ENCODE measurements around the gene MTA1. TPM values are rescaled to one million over a fixed set of nuclear protein-coding genes. Genes with fewer than 3 reads are reported as not detected.

The MTA1 gene
- total and polyA plus RNA-seq, 2 of the 8 experiments (the other 6 are each of a cell fraction or from before 2014, with no cell fraction given): 73.9 to 221 TPM

- WGBS, 2 experiments (ENCODE audit: extremely low coverage in 1 of 2, insufficient coverage in 1 of 2, insufficient read length in 1 of 2, insufficient replicate concordance in 2 of 2, low coverage in 1 of 2, low lambda C conversion rate in 2 of 2, missing lambda C conversion rate in 1 of 2): 90% methylated on average over 11 of the region's 29 CpGs; no CpG with 5 or more reads in 1 of the 2 experiments
- Histone ChIP-seq H3K27me3 (replicated peaks in 1 of 4; ENCODE audit: control insufficient read depth in 3 of 4, extremely low read depth in 1 of 4, insufficient read depth in 3 of 4, low read length in 3 of 4) (no peaks in the 10 kb centered on the region; a peak in 1 of 7 replicates), H2BK15ac (ENCODE audit: low read length) (no peak overlapping the region), H3K23ac (ENCODE audit: insufficient read length) (no peak overlapping the region), H3K36me3 (ENCODE audit: control insufficient read depth in 2 of 4, insufficient read depth in 4 of 4, low read length in 3 of 4) (no peaks in the 10 kb centered on the region), H3K27ac (ENCODE audit: low read depth, low read length) (no peak overlapping the region), H4K5ac (ENCODE audit: insufficient read length, low read depth, low read length) (no peak overlapping the region), H4K8ac (ENCODE audit: extremely low read depth, insufficient read depth, low read length) (no peak overlapping the region), H2BK5ac (ENCODE audit: low read depth, low read length) (no peak overlapping the region), H3K14ac (ENCODE audit: insufficient read length) (no peak overlapping the region), H3K79me2 (ENCODE audit: control insufficient read depth in 1 of 2, insufficient read depth in 2 of 2, low read length in 2 of 2) (no peaks in the 10 kb centered on the region), H4K20me1 (replicated peaks in 1 of 2; ENCODE audit: control insufficient read depth in 1 of 2, insufficient read depth in 2 of 2, low read length in 2 of 2) (no peaks in the 10 kb centered on the region), H3K4ac (replicated peaks; ENCODE audit: insufficient read length, low read depth, low read length) (no peak overlapping the region), H3K4me3 (ENCODE audit: extremely low read depth in 1 of 4, insufficient read depth in 2 of 4, low read depth in 3 of 4, low read length in 4 of 4) (no peak overlapping the region), H2BK20ac (ENCODE audit: low read length) (no peak overlapping the region), H4K91ac (replicated peaks; ENCODE audit: insufficient read length, low read length) (no peak overlapping the region), H3K4me1 (replicated peaks in 1 of 4; ENCODE audit: control insufficient read depth in 3 of 4, insufficient read depth in 4 of 4, low read length in 3 of 4) (no peaks in the 10 kb centered on the region; a peak in 1 of 7 replicates), H3K4me2 (ENCODE audit: insufficient read depth in 1 of 2, low read depth in 2 of 2, low read length in 2 of 2) (no peak overlapping the region), H2BK120ac (replicated peaks; ENCODE audit: low read depth, low read length) (no peak overlapping the region), H3K79me1 (ENCODE audit: low read depth, low read length) (no peaks in the 10 kb centered on the region), H3K18ac (ENCODE audit: extremely low read depth, low read length) (no peak overlapping the region), H3K56ac (replicated peaks; ENCODE audit: insufficient read length, low read depth, low read length) (no peak overlapping the region), H2AK5ac (ENCODE audit: low read depth, low read length) (no peak overlapping the region), H3K23me2 (ENCODE audit: low read depth, low read length) (no peaks in the 10 kb centered on the region), H3K9me3 (ENCODE audit: insufficient read depth in 2 of 2, low read depth in 1 of 2, low read length in 1 of 2) (no peaks in the 10 kb centered on the region; a peak in 1 of 4 replicates), H2BK12ac (ENCODE audit: low read depth, low read length) (no peak overlapping the region), H3K9ac (replicated peaks in 1 of 4; ENCODE audit: extremely low read depth in 1 of 4, low read depth in 3 of 4, low read length in 3 of 4) (no peak overlapping the region), H2AFZ (ENCODE audit: low read length) (no peak overlapping the region)
- DNase-seq (ENCODE audit: low read depth in 1 of 2, low spot score in 2 of 2): no peak
- ChIA-PET CTCF (ENCODE audit: partially characterized antibody) (interaction anchor here (0.7 kb wide), 1 partner anchor 86 kb away, joined by 3 read pairs; no protein-coding TSS in a partner anchor), POLR2A (ENCODE audit: partially characterized antibody) (no interaction called here)
- no peak for TF ChIP-seq POU5F1 (IDR thresholded peaks at IDR 0.05; ENCODE audit: low read depth, low read length)
- FAIRE-seq: no peak
Measured at GRCh38 chr14:105503935-105504692, 84.5 kb downstream of the MTA1 start.

All from H1 (cell line).